OCI-LY7 (cell line): ENCODE measurements around the gene PRRC2B. TPM values are rescaled to one million over a fixed set of nuclear protein-coding genes. Genes with fewer than 3 reads are reported as not detected.
"Not testable (repeated sequence)": the region's sequence is repeated elsewhere in the genome, so short reads cannot be mapped to it uniquely, and the experiment has no call there.

Source experiments
- BruUV-seq: library from RNA; stranded (reverse); fragments of 400-500 nt; replicated peaks from 2 replicates; lab custom pipeline; 2021; lab: Mats Ljungman, UMichigan
- CTCF ChIA-PET: fragments of 300-600 bp; sonication (Branson Sonifier 250); formaldehyde crosslinking; loops from one replicate; lab custom pipeline; 2022; ENCODE audit warnings: antibody characterized with exemption; ENCODE audit not compliant: unreplicated experiment; lab: Charles Lee
- POLR2A ChIA-PET: fragments of 300-600 bp; sonication (Branson Sonifier 250); formaldehyde crosslinking; loops from one replicate; lab custom pipeline; 2022; ENCODE audit warnings: antibody characterized with exemption; lab: Charles Lee
- DNase-seq: peaks from one replicate; pipeline ENCODE4 v3.0.0-alpha.2; 2015; ENCODE audit warnings: low spot score
- H2AFZ ChIP-seq: fragments of 200-600 bp; sonication (generic), shearing (Covaris generic); 2 replicates; pipeline ENCODE4 v1.6.1; 2014; ENCODE audit warnings: mild to moderate bottlenecking, antibody characterized with exemption, low read length, moderate library complexity
- H3K27ac ChIP-seq: fragments of 200-600 bp; sonication (generic); 2 replicates; pipeline ENCODE4 v1.5.1; 2014; ENCODE audit warnings: mixed run types, low read depth, mild to moderate bottlenecking, moderate library complexity, low read length, inconsistent platforms; ENCODE audit not compliant: poor library complexity, severe bottlenecking
- H3K36me3 ChIP-seq: fragments of 200-600 bp; sonication (generic); 2 replicates; pipeline ENCODE4 v1.6.1; 2014; ENCODE audit warnings: mild to moderate bottlenecking, antibody characterized with exemption, low read length, moderate library complexity, mixed read lengths; ENCODE audit not compliant: insufficient read depth
- H3K4me1 ChIP-seq: fragments of 200-600 bp; sonication (generic); 2 replicates; pipeline ENCODE4 v1.5.1; 2014; ENCODE audit warnings: mild to moderate bottlenecking, low read length; ENCODE audit not compliant: insufficient read depth, poor library complexity, severe bottlenecking
- H3K4me2 ChIP-seq: fragments of 200-600 bp; sonication (generic); 2 replicates; pipeline ENCODE4 v1.6.1; 2014; ENCODE audit warnings: mild to moderate bottlenecking, low read length
- H3K4me3 ChIP-seq: fragments of 200-600 bp; sonication (generic); 2 replicates; pipeline ENCODE4 v1.5.1; 2014; ENCODE audit warnings: mild to moderate bottlenecking, low read depth, low read length; ENCODE audit not compliant: poor library complexity, severe bottlenecking
- H3K79me2 ChIP-seq: fragments of 200-600 bp; sonication (generic); 2 replicates; pipeline ENCODE4 v1.6.1; 2016; ENCODE audit warnings: low read depth, mild to moderate bottlenecking, low read length, moderate library complexity, mixed read lengths; ENCODE audit not compliant: insufficient read depth
- H3K9me2 ChIP-seq: fragments of 200-600 bp; sonication (generic); 2 replicates; pipeline ENCODE4 v1.6.1; 2016; ENCODE audit warnings: mild to moderate bottlenecking, low read length, mixed read lengths; ENCODE audit not compliant: insufficient read depth
- H3K9me3 ChIP-seq: fragments of 200-600 bp; sonication (generic); 2 replicates; pipeline ENCODE4 v1.6.1; 2014; ENCODE audit warnings: mild to moderate bottlenecking, mixed run types, low read length, mixed read lengths
- H4K20me1 ChIP-seq: fragments of 200-600 bp; sonication (generic); 2 replicates; pipeline ENCODE4 v1.6.1; 2014; ENCODE audit warnings: mild to moderate bottlenecking, antibody characterized with exemption, low read length, moderate library complexity, mixed read lengths; ENCODE audit not compliant: insufficient read depth
- EZH2phosphoT487 ChIP-seq: fragments of 200-600 bp; sonication (generic); IDR thresholded peaks from 2 replicates; pipeline ENCODE4 v1.6.1; 2018; ENCODE audit warnings: low read depth, borderline replicate concordance, mild to moderate bottlenecking, mixed run types, antibody characterized with exemption, low read length, moderate library complexity, mixed read lengths
- intact Hi-C: fragments of 100-400 bp; cut with micrococcal nuclease; formaldehyde crosslinking; loops from one replicate; pipeline ENCODE4 v1.10.0; 2022; ENCODE audit not compliant: unreplicated experiment
- total RNA-seq, 2 experiments: library from RNA; depleted of rRNA in 1 of 2; stranded (reverse); fragments of >200 nt in 1 of 2; shearing (Covaris generic) in 1 of 2; gene quantifications; 2 replicates each; pipeline ENCODE4 v1.2.3, GENCODE V29; 2014 to 2022
- TF ChIP-seq, protein P1 (sequence below): fragments of 200-600 bp; sonication (generic); conservative IDR thresholded peaks from 2 replicates; pipeline ENCODE4 v1.5.1; 2014; ENCODE audit warnings: mild to moderate bottlenecking, antibody characterized with exemption, low read length, moderate library complexity, mixed read lengths

The PRRC2B gene
- total RNA-seq, 2 experiments from 2014 or later, result 84.2 to 210 TPM

DNA sequence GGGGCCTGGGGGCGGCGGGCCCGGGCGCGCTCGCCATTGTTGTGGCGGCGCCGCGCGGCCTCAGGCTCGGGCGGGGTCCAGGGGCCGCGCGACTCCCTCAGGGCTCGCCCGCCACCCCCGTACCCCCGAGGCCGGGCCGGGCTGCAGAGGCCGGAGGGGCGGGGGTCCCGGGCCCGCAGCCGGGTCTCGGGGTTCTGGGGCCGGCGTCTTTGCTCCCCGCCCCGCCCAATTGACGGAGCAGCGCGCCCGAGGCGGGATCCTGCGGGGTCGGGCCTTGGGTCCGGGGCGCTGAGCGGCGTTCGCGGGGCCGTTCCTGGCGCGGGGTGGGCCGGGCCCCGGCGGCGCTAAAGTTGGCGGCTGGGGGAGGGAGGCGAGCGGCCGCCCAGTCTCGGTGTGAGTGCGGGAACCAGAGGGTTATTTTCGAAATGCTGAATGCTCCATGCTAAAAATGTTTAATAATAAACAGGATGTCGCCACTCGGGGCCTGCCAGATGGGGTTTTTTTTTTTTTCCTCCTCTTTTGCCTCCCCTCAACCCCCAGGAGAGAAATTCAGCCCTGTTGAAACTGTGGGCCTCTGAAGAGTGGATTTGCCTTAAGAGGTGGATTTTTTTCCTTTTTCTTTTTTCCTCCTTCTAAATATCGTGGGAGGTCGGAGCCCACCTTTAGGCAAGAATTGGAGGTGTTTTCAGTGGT, 724 bp downstream of the PRRC2B start:
- Histone ChIP-seq H3K4me3 (peak overlapping the region; percentile 85), H2AFZ (no peak overlapping the region), H3K4me2 (peak overlapping the region; percentile 98), H3K9me3 (no peaks in the 10 kb centered on the region), H3K79me2 (peaks cover 51% of the 10 kb centered on the region), H3K9me2 (no peaks in the 10 kb centered on the region), H3K36me3 (peaks cover 25% of the 10 kb centered on the region), H4K20me1 (peaks cover 32% of the 10 kb centered on the region), H3K27ac (peak overlapping the region; percentile 83), H3K4me1 (peaks cover 46% of the 10 kb centered on the region)
- CTCF ChIA-PET, result no interaction called here
- intact Hi-C loops, result loop anchor here (2.0 to 10.0 kb wide), 2 partner anchors 84 to 280 kb away; no protein-coding TSS in a partner anchor
- TF ChIP-seq, protein P1, sequence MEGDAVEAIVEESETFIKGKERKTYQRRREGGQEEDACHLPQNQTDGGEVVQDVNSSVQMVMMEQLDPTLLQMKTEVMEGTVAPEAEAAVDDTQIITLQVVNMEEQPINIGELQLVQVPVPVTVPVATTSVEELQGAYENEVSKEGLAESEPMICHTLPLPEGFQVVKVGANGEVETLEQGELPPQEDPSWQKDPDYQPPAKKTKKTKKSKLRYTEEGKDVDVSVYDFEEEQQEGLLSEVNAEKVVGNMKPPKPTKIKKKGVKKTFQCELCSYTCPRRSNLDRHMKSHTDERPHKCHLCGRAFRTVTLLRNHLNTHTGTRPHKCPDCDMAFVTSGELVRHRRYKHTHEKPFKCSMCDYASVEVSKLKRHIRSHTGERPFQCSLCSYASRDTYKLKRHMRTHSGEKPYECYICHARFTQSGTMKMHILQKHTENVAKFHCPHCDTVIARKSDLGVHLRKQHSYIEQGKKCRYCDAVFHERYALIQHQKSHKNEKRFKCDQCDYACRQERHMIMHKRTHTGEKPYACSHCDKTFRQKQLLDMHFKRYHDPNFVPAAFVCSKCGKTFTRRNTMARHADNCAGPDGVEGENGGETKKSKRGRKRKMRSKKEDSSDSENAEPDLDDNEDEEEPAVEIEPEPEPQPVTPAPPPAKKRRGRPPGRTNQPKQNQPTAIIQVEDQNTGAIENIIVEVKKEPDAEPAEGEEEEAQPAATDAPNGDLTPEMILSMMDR, result no peak
- no peak for TF ChIP-seq EZH2phosphoT487
- POLR2A ChIA-PET, result no interaction called here
- no TSS peak for BruUV-seq
- peak; percentile 68 for DNase-seq

DNA sequence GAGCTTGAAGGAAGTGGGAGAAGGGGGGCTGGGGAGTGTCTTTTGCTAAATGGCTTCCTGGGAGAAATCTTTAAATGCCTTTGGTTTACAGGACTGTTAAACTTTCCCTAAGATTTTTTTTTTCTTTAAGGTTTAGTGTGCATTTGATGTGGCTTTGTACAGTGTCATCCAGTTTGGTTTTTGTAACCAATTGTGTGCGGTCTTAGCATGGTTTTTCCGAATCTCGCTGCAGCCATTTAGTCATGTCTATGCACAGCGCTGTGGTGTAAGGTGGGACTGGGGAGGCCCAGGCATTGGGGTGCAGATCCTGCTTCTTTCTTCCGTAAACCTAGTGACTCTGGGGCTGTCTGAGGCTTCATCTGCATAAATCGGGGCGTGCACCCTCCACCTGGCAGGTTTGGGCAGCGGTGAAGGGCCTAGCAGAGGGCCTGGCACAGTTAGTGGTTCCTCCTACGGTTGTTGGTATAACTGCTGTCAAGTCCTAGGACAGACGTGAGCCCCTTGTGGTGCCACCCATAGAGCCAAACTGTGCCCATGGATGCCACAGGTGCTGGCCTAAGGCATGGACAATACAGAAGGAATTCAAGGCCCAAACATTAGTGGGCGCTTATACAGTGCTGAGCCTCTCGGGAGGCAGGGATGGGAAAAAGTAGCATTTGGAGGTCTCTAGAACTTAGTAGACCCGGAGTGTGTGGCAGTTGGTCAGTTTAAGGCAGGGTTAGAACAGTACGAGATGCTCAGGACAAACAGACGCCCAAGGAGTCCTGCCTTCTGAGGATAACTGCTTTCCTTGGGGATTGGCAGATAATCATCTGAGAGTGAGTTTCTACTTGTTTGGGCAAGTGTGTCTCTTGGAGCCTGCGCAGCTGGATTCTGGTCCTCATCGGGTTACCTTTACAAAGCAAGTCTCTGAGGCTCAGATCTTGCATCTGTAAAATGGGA, 1.5 kb downstream of the PRRC2B start:
- Histone ChIP-seq H2AFZ (no peak overlapping the region), H3K4me3 (peak overlapping the region; percentile 85), H3K36me3 (peaks cover 30% of the 10 kb centered on the region), H3K9me3 (no peaks in the 10 kb centered on the region), H3K4me1 (peaks cover 46% of the 10 kb centered on the region), H4K20me1 (peaks cover 32% of the 10 kb centered on the region), H3K4me2 (peak overlapping the region; percentile 98), H3K9me2 (no peaks in the 10 kb centered on the region), H3K27ac (peak overlapping the region; percentile 83), H3K79me2 (peaks cover 59% of the 10 kb centered on the region)
- ChIA-PET POLR2A (no interaction called here), CTCF (no interaction called here)
- intact Hi-C loops, result loop anchor here (2.0 to 10.0 kb wide), 2 partner anchors 83 to 279 kb away; no protein-coding TSS in a partner anchor
- DNase-seq, result peak; percentile 74
- no TSS peak for BruUV-seq
- TF ChIP-seq, protein P1, result 0 out of 2 replicates have a peak, but pooled peaks have one; percentile 35
- no peak for TF ChIP-seq EZH2phosphoT487

DNA sequence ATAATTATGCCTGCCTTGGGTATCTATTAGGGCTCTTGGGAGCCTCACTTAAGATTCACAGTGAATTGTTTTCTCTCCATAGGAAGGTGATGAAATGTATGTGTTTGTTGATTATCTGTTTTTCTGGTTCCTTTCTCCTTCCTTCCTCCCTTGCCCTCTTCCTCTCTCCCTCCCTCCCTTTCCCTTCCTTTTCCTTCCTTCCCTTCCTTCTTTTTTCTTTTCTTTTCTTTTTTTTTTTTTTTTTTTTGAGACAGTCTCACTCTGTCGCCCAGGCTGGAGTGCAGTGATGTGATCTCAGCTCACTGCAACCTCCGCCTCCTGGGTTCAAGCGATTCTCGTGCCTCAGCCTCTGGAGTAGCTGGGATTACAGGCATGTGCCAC, 2.2 kb downstream of the PRRC2B start:
- Histone ChIP-seq H3K4me3 (peak overlapping the region; percentile 85), H3K4me1 (peaks cover 46% of the 10 kb centered on the region), H3K79me2 (peaks cover 66% of the 10 kb centered on the region), H3K27ac (peak overlapping the region; percentile 83), H3K4me2 (peak overlapping the region; percentile 98), H3K36me3 (peaks cover 35% of the 10 kb centered on the region), H4K20me1 (peaks cover 38% of the 10 kb centered on the region)
- POLR2A ChIA-PET, result interaction anchor here (0.5 kb wide), 1 partner anchor 11 kb away, joined by 3 read pairs; no protein-coding TSS in a partner anchor
- intact Hi-C loops, result loop anchor here (10.0 kb wide), 1 partner anchor 279 kb away; no protein-coding TSS in a partner anchor
- not testable (repeated sequence) for DNase-seq, H3K9me2 ChIP-seq, H3K9me3 ChIP-seq, BruUV-seq, H2AFZ ChIP-seq
- CTCF ChIA-PET, result interaction anchor here (0.6 kb wide), 1 partner anchor 117 kb away, joined by 3 read pairs; no protein-coding TSS in a partner anchor
